Duodenal mucosa (tissue), 2 donors: ENCODE results near the gene MAN1A1.

Experiments used
- H3K27ac ChIP-seq: one replicate; pipeline ENCODE4 v1.7.0; 2013; ENCODE audit warnings: low read depth, low read length
- H3K27me3 ChIP-seq, 2 donors: one replicate each; pipeline ENCODE4 v1.7.0; 2013; ENCODE audit warnings: low read length in 2 of 2, control low read depth in 1 of 2; ENCODE audit not compliant: insufficient read depth in 2 of 2, control insufficient read depth in 1 of 2
- H3K36me3 ChIP-seq, 2 donors: one replicate each; pipeline ENCODE4 v1.7.0; 2013; ENCODE audit warnings: low read length in 2 of 2, control low read depth in 1 of 2; ENCODE audit not compliant: insufficient read depth in 2 of 2, control insufficient read depth in 1 of 2
- H3K4me1 ChIP-seq, 2 donors: one replicate each; pipeline ENCODE4 v1.7.0; 2013; ENCODE audit warnings: low read length in 2 of 2, control low read depth in 1 of 2; ENCODE audit not compliant: insufficient read depth in 2 of 2, control insufficient read depth in 1 of 2
- H3K4me3 ChIP-seq, 2 donors: one replicate each; pipeline ENCODE4 v1.7.0; 2013; ENCODE audit warnings: low read length in 2 of 2, low read depth in 1 of 2
- H3K9ac ChIP-seq, 2 donors: one replicate each; pipeline ENCODE4 v1.7.0; 2013; ENCODE audit warnings: low read length in 2 of 2, low read depth in 1 of 2
- H3K9me3 ChIP-seq, 2 donors: one replicate each; pipeline ENCODE4 v1.7.0; 2013; ENCODE audit warnings: low read length in 2 of 2, control low read depth in 1 of 2; ENCODE audit not compliant: control insufficient read depth in 1 of 2

The MAN1A1 gene

GRCh38 chr6:119337762-119338161 lies 11.8 kb downstream of the MAN1A1 start:
- Histone ChIP-seq H3K4me1 (peaks cover 20 to 36% of the 10 kb centered on the region in 2 donors), H3K27ac (no peak overlapping the region), H3K36me3 (peaks cover 4 to 8% of the 10 kb centered on the region in 2 donors), H3K9ac (no peak overlapping the region), H3K4me3 (no peak overlapping the region), H3K27me3 (no peaks in the 10 kb centered on the region), H3K9me3 (no peaks in the 10 kb centered on the region)

DNA sequence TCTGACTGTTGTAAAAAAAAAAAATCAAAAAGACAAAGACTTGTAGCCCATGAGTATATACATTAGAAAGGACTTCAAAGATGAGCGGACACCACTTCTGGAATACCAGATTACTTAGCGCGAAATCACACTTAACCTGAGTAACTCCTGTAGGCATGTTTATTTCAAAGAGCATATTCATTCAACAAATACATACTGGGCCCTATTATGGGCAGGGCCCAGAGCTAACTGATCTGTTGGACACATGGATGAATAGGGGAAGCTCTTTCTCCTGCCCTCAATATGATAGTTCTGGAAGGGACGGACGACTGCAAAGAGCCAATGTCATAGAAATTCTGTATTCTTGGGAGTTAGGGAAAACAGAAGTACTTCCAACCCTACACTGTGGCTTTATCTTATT lies 12.3 kb downstream of the MAN1A1 start:
- Histone ChIP-seq H3K36me3 (peaks cover 4 to 8% of the 10 kb centered on the region in 2 donors), H3K9ac (no peak overlapping the region), H3K9me3 (no peaks in the 10 kb centered on the region), H3K27ac (no peak overlapping the region), H3K27me3 (no peaks in the 10 kb centered on the region), H3K4me3 (no peak overlapping the region), H3K4me1 (peaks cover 20 to 36% of the 10 kb centered on the region in 2 donors)

DNA sequence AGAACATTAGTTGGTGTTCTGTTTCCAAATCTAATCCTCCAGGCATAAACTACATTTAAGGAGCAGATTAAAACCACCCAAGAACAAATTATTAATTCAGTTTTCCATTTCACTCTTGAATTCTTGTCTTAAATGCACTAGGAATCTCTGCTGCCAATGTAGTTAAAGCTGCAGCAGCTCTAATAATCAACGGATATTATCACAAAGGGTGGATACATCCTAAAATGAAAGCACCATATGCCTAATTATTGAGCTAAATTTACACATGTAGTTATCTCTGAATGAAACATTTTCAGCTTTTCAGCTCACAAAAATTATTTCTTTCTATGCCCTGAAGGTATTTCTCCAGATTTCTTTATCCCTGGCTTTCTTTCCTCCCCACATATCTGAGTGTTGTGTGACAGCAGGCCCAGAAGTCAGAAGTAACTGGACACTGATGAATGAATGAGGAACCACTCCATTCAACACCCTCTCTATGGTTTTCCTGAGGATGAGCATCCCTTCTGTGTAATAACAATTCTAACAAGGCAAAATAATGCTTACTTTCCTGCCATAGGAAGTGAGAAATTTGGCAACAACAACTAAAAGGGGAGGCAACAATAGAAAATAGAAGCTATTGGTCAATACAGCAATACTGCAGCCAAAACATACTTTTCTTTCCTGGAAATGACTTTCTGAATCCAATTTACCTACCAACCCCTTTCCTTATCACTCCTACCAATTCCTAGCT lies 14.9 kb downstream of the MAN1A1 start:
- no peaks in the 10 kb centered on the region for H3K27me3 ChIP-seq
- H3K4me3 ChIP-seq = no peak overlapping the region
- H3K9me3 ChIP-seq = no peaks in the 10 kb centered on the region
- H3K27ac ChIP-seq = no peak overlapping the region
- H3K36me3 ChIP-seq = peaks cover 4 to 6% of the 10 kb centered on the region in 2 donors
- peaks cover 8 to 22% of the 10 kb centered on the region in 2 donors for H3K4me1 ChIP-seq
- H3K9ac ChIP-seq = no peak overlapping the region

- Histone ChIP-seq H3K9me3 (no peaks in the 10 kb centered on the region), H3K27ac (no peak overlapping the region), H3K4me1 (peaks cover 8 to 20% of the 10 kb centered on the region in 2 donors), H3K27me3 (no peaks in the 10 kb centered on the region), H3K9ac (no peak overlapping the region), H3K36me3 (peaks cover 4 to 6% of the 10 kb centered on the region in 2 donors), H3K4me3 (no peak overlapping the region)
Observed at GRCh38 chr6:119333707-119334295, 15.8 kb downstream of the MAN1A1 start.

GRCh38 chr6:119333063-119333609 lies 16.4 kb downstream of the MAN1A1 start:
- H3K4me3 ChIP-seq = no peak overlapping the region
- H3K27ac ChIP-seq = no peak overlapping the region
- H3K27me3 ChIP-seq = no peaks in the 10 kb centered on the region
- H3K9ac ChIP-seq = no peak overlapping the region
- H3K9me3 ChIP-seq = no peaks in the 10 kb centered on the region
- H3K4me1 ChIP-seq = peaks cover 8 to 22% of the 10 kb centered on the region in 2 donors
- H3K36me3 ChIP-seq = peaks cover 4 to 6% of the 10 kb centered on the region in 2 donors

GRCh38 chr6:119331663-119332286 lies 17.8 kb downstream of the MAN1A1 start:
- H3K27ac ChIP-seq = no peak overlapping the region
- peaks cover 7 to 10% of the 10 kb centered on the region in 2 donors for H3K36me3 ChIP-seq
- peaks cover 8 to 23% of the 10 kb centered on the region in 2 donors for H3K4me1 ChIP-seq
- no peak overlapping the region for H3K9ac ChIP-seq
- H3K9me3 ChIP-seq = no peaks in the 10 kb centered on the region
- H3K4me3 ChIP-seq = no peak overlapping the region
- no peaks in the 10 kb centered on the region for H3K27me3 ChIP-seq

DNA sequence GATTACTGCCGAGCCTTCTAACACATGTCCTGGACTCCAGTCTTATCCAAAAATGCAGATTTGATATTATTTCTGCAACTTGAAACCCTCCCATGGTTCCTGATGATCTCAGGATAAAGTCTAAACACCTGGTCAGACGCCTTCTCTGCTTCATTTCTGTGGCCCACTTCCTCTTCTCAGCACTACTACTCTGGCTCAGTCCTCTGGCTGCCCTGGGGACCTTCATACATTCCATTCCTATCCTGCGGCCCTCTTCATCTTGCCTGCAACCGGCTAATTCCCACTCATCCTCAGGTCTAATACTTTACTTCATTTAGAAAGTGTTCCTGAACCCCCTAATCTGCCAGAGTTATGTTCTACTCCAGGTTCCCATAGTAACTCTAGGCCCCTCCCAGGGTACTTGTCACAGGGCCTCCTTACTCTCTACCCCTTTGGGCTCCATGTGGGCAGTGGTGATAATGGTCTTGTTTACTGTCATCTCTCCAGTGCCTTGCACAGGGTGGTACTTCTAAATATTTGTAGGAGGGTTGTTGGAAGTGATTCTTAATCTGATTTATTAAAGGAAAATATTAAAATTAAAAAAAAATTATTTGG lies 18.9 kb downstream of the MAN1A1 start:
- no peaks in the 10 kb centered on the region for H3K27me3 ChIP-seq
- H3K9ac ChIP-seq = no peak overlapping the region
- no peaks in the 10 kb centered on the region for H3K9me3 ChIP-seq
- no peak overlapping the region for H3K4me3 ChIP-seq
- H3K36me3 ChIP-seq = peaks cover 6 to 14% of the 10 kb centered on the region in 2 donors
- no peak overlapping the region for H3K27ac ChIP-seq
- peaks cover 6 to 23% of the 10 kb centered on the region in 2 donors for H3K4me1 ChIP-seq

GRCh38 chr6:119329794-119330180 lies 19.8 kb downstream of the MAN1A1 start:
- no peak overlapping the region for H3K9ac ChIP-seq
- no peak overlapping the region for H3K27ac ChIP-seq
- H3K27me3 ChIP-seq = no peaks in the 10 kb centered on the region
- H3K4me3 ChIP-seq = no peak overlapping the region
- peaks cover 3 to 14% of the 10 kb centered on the region in 2 donors for H3K36me3 ChIP-seq
- peaks cover 2 to 21% of the 10 kb centered on the region in 2 donors for H3K4me1 ChIP-seq
- no peaks in the 10 kb centered on the region for H3K9me3 ChIP-seq

- H3K36me3 ChIP-seq = peaks cover 3 to 14% of the 10 kb centered on the region in 2 donors
Observed at GRCh38 chr6:119328892-119329793, 20.4 kb downstream of the MAN1A1 start.

More at GRCh38 chr6:119328892-119329793, 20.4 kb downstream of the MAN1A1 start:
- Histone ChIP-seq H3K9me3 (no peaks in the 10 kb centered on the region), H3K4me1 (peaks cover 5 to 18% of the 10 kb centered on the region in 2 donors), H3K9ac (no peak overlapping the region), H3K4me3 (no peak overlapping the region), H3K27me3 (no peaks in the 10 kb centered on the region), H3K27ac (no peak overlapping the region)
